T-helper 9 cell (primary cell): ENCODE data around the gene PCNX4.

Experiments used
- DNase-seq: peaks from one replicate; pipeline ENCODE4 v3.0.0-alpha.2; 2020

The PCNX4 gene

DNA sequence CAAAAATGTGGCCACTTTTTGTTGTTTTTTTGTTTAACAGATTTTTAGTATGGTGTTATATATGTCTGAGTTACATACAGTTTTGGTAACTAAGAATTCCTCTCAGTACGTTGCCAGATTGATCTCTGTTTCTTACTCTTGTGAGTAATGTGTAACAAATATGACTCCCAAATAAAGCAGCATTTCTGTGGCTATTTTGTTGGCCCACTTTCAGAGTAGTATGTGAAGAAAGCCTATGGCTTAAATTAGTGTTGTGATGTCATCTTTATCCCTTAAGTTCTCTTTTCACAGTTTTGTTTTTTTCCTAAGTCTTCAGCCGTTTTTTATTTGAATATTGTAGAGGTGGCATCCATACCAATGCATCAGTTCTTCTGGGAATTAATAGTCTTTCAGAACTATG lies 10.7 kb downstream of the PCNX4 start:
- DNase-seq, result no peak

- DNase-seq, result no peak
Measured at GRCh38 chr14:60106339-60106738, 14.6 kb downstream of the PCNX4 start.

DNA sequence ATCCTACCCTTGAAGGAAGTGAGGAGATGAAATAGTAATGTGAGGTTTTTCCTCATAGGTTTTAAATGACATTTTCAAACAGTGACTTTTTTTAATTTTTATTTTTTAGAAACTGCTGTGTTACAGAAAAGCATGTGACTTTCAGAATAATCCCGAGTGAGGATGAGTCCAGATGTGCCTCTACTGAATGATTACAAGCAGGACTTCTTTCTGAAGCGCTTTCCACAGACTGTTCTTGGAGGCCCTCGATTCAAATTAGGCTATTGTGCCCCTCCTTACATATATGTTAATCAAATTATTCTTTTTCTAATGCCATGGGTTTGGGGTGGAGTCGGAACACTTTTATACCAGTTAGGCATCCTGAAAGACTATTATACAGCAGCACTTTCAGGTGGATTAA lies 15.8 kb downstream of the PCNX4 start:
- no peak for DNase-seq

DNA sequence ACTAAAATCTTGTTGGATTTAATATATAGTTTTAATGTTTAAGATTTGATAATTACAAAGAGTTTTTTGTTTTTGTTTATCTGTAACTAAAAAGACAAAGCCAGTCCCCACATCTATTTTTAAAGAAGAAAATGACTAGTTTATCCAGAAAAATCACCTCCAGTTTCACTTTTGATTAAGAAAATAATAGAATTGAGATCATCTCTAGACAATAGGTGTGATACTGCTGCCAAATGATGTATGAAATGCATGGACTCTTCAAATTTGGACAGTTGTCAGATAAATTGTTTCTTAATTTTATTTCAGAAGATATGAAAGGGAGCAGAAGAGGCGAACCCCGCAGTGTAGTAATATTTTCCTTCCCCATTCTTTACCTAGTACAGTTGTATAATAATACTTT lies 20.0 kb downstream of the PCNX4 start:
- DNase-seq, result no peak

DNA sequence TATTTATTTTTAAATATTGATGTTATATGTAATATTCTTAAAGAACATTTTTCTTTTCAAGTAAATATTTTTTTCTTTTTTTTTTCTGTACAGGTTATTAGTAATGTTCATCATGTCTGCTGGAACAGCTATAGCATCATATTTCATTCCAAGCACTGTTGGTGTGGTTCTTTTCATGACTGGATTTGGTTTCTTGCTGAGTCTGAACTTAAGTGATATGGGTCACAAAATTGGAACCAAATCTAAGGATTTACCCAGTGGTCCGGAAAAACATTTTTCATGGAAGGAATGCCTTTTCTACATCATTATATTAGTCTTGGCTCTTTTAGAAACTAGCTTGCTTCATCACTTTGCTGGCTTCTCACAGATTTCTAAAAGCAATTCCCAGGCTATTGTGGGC lies 23.2 kb downstream of the PCNX4 start:
- no peak for DNase-seq

- no peak for DNase-seq
Measured at GRCh38 chr14:60116181-60116580, 24.5 kb downstream of the PCNX4 start.

DNA sequence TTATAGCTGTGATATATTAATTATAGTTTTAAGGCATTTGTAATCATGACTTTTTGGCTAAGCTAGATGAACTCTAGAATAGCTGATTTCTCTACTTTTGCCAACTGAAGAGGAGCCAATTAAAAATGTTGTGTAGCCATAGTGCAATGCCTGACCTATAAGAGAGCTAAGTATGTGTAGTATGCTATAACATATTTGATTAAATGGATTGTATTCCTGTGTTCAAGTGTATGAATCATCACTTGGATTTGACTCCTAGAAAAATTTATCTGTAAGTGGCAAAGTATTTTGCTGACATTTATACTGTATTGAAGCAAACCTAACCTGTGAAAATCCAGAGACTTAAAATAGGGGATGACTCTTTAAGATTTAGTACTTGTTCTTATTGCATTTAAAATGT lies 34.2 kb downstream of the PCNX4 start:
- no peak for DNase-seq

- no peak for DNase-seq
Measured at GRCh38 chr14:60133487-60133886, 41.8 kb downstream of the PCNX4 start.

DNA sequence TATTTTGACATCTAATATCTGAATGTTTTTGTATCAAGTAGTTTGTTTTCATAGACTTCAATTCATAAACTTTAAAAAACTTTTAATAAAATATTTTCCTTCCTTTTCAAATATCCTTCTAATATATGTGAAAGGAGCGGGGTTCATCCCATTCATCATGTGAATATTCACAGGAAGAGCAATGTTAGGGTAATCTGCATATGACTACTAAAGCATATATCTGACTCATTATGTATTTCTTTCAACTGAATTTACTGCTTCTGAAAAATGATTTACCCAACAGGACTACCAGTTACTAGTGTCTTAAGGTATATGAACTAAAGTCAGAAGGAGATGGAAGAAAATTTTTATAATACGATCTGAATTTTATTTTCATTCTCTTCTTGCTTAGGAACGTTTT lies 43.0 kb downstream of the PCNX4 start:
- DNase-seq, result no peak

DNA sequence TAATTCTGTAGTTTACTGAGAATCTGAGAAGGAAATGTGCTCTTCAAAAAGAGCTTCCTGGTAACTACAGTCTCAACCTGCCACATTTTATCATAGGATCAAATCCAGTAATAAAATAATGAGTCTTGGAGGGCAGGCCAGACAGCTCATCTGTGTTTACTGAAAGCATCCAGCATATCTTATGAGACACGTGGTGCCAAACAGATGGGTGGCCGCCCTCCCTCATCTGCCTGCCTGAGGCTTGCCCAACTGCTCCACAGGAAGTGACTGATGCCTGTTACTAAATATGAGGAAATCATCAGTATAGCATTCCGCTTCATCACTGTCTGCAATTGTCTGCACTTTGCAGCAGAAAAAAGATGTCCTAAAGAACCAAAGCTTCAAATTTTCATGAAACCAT lies 60.0 kb downstream of the PCNX4 start:
- peak; percentile 46 for DNase-seq

- no peak for DNase-seq
Measured at GRCh38 chr14:60153991-60154390, 62.3 kb downstream of the PCNX4 start.

- DNase-seq, result no peak
Measured at GRCh38 chr14:60154671-60155070, 62.9 kb downstream of the PCNX4 start.

GRCh38 chr14:60160422-60160821 lies 68.7 kb downstream of the PCNX4 start:
- no peak for DNase-seq

DNA sequence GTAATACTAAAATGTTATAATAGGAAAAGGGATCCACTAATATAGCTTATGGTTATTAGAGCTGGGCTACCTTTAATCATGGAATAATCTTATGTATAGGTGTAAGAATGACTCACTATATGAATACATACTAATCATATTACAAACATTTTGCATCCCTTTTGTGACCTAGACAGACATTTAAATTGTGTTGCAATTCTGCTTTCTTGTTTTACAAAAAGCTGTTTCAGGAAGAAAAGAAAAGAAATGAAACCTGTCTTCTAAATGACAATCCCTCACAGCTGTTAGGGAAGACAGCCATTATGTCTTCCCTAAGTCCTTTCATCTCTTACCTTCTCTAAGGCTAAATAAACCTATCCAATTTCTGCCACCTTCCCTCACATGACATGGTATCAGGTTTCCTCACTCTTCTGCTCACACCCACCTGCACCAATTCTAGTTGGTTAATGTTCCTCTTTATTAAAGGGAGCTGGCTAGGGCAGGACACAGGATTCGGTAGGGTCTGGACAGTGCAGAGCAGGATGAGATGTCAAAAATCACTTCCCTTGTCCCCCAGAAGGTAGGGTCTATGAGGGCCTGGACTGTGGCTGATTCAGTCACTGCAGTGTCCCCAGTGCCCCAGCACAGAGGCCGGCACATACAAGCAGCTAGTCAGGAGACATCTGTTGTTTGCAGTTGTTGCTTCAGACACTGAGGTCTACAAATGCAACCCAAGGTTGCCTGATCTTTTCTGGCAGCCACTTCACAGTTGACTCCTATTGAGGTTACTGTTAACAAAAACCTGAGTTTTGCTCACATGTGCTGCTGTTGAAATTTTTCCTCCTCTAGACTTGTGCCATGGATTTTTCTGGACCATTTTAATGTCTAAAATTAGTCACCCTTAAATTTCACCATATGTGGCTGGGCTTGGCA lies 69.7 kb downstream of the PCNX4 start:
- DNase-seq, result no peak

GRCh38 chr14:60163693-60164092 lies 72.0 kb downstream of the PCNX4 start:
- DNase-seq, result no peak

DNA sequence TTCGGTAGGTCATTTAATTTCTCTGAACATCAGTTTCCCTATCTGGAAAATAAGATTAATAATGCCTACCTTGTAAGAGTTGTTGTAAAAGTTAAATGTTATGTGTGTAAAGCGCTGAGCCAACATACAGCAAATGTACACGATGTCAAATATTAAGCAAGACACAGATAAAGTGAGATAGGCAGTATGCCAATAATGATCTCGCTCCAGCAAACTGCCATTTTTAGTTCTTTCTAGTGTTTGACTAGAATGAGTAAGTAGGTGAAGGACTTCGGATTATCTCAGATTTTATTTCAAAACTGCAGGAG lies 72.6 kb downstream of the PCNX4 start:
- no peak for DNase-seq

- peak; percentile 46 for DNase-seq
Measured at GRCh38 chr14:60164712-60165546, 73.2 kb downstream of the PCNX4 start, which contains the start of gene DHRS7. TSS of gene DHRS7 (minus strand) at chr14:60165398. CDS start at chr14:60165309, 89 bp downstream.

DNA sequence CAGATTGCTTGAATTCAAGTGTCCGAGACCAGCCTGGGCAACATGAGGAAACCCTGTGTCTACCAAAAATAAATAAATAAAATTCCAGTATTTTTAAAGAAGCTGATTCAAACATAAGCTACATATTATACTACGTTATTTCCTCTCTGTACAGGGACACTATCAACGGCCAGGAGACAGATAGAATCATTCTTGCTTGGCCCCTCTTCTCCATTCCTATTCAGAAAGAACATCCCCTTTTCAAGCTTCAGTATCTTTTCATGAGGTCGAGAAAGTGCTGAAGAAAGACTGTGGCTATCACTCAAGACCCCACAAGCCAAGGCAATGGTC lies 73.8 kb downstream of the PCNX4 start:
- DNase-seq, result no peak

DNA sequence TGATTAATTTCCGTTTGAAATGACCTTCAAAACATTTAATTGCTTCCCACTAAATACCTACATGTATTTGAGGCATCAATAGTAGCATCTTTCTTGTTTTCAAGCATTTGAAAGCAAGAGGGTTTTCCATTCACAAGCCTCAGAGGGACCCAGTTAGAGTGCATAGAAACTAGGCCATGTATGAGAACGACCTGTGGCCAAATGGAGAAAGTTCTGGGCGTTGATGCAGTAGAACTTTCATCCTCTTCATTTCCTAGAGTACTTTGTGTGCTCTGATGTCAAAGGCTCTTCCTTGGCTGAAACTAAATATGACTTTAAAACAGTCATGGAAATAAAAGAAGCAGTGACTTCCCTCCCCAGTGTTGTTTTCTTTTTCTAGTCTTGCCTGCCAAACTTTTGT lies 74.4 kb downstream of the PCNX4 start:
- no peak for DNase-seq

- no peak for DNase-seq
Measured at GRCh38 chr14:60169722-60170121, 78.0 kb downstream of the PCNX4 start.

GRCh38 chr14:60170948-60171347 lies 79.2 kb downstream of the PCNX4 start:
- DNase-seq, result no peak

GRCh38 chr14:60171690-60172089 lies 80.0 kb downstream of the PCNX4 start:
- DNase-seq, result no peak

DNA sequence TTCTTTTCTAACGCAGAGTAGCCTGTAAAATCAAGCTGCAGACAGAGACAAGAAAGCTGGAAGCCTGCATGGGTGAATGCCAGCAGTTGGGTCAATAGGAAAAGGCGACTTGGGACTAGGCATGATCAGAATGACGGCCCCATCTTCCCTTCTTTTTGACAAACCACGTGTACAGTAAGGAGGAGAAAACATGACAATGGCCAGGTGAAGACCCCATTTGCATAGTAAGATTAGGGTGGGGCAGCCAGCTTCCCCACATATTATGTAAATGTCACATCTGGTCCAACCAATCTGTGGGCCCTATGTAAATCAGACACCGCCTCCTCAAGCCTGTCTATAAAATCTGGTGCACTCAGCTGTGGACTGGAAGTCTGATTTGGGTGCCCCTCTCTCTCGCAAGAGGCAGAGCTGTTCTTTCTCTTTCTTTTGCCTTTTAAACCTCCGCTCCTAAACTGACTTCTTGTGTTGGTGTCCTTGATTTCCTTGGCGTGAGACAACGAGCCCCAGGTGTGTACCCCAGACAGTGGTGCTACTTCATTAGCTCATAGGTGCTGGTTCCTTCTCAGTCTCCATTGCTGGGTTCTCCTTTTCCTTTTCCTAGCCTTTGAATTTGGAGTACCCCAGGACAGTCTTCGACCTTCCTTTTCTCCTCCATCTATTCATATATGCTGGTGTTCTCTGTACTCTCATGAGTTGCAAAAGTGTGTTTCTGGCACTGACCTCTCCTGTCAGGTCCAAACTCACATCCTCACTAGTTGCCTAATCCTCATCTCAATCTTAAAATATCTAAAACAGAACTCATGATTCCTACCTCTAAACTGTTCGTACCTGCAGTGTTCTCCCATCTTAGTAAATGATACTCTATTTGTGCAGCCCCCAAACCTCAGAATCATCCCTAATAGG lies 82.9 kb downstream of the PCNX4 start:
- DNase-seq, result no peak
